GM18520 (cell line): ENCODE measurements around the gene RYR3.

ENCODE experiments used
- ATAC-seq: cut with Tn5 transposase; IDR thresholded peaks from one replicate; pipeline ENCODE4 v1.9.1; 2021; ENCODE audit not compliant: unreplicated experiment

Gene RYR3

GRCh38 chr15:33378866-33379480 lies 68.2 kb downstream of the RYR3 start:
- ATAC-seq: no peak

- ATAC-seq: no peak
Measured at GRCh38 chr15:33380406-33380805, 69.6 kb downstream of the RYR3 start.

- no peak for ATAC-seq
Measured at GRCh38 chr15:33382491-33382890, 71.7 kb downstream of the RYR3 start.

GRCh38 chr15:33384307-33384706 lies 73.5 kb downstream of the RYR3 start:
- ATAC-seq: no peak

- ATAC-seq: no peak
Measured at GRCh38 chr15:33392453-33392852, 81.7 kb downstream of the RYR3 start.

GRCh38 chr15:33393546-33393945 lies 82.8 kb downstream of the RYR3 start:
- no peak for ATAC-seq

GRCh38 chr15:33395321-33395720 lies 84.6 kb downstream of the RYR3 start:
- ATAC-seq: no peak

GRCh38 chr15:33395846-33396245 lies 85.1 kb downstream of the RYR3 start:
- no peak for ATAC-seq

GRCh38 chr15:33396475-33396874 lies 85.7 kb downstream of the RYR3 start:
- no peak for ATAC-seq

- no peak for ATAC-seq
Measured at GRCh38 chr15:33398555-33398954, 87.8 kb downstream of the RYR3 start.

- ATAC-seq: no peak
Measured at GRCh38 chr15:33400941-33401340, 90.2 kb downstream of the RYR3 start.

GRCh38 chr15:33402600-33402999 lies 91.8 kb downstream of the RYR3 start:
- no peak for ATAC-seq

GRCh38 chr15:33405096-33405495 lies 94.3 kb downstream of the RYR3 start:
- ATAC-seq: no peak

- no peak for ATAC-seq
Measured at GRCh38 chr15:33411596-33412540, 101.1 kb downstream of the RYR3 start.

- ATAC-seq: no peak
Measured at GRCh38 chr15:33419701-33420100, 108.9 kb downstream of the RYR3 start.

GRCh38 chr15:33424025-33424424 lies 113.3 kb downstream of the RYR3 start:
- ATAC-seq: no peak

- no peak for ATAC-seq
Measured at GRCh38 chr15:33425142-33425541, 114.4 kb downstream of the RYR3 start.

GRCh38 chr15:33430577-33430976 lies 119.8 kb downstream of the RYR3 start:
- ATAC-seq: no peak

- ATAC-seq: no peak
Measured at GRCh38 chr15:33433821-33434220, 123.1 kb downstream of the RYR3 start.

GRCh38 chr15:33438396-33438795 lies 127.6 kb downstream of the RYR3 start:
- ATAC-seq: no peak

- no peak for ATAC-seq
Measured at GRCh38 chr15:33440900-33441299, 130.1 kb downstream of the RYR3 start.

- no peak for ATAC-seq
Measured at GRCh38 chr15:33442449-33442848, 131.7 kb downstream of the RYR3 start.
